Activated CD4-positive, alpha-beta T cell treated with anti-CD3 and anti-CD28 coated beads for 4 hours (primary cell): ENCODE results near the gene GIPC3.

ENCODE experiments used
- DNase-seq, 2 donors: peaks; one replicate each; pipeline ENCODE4 v3.0.0-alpha.2; 2020

GIPC3 gene, protein sequence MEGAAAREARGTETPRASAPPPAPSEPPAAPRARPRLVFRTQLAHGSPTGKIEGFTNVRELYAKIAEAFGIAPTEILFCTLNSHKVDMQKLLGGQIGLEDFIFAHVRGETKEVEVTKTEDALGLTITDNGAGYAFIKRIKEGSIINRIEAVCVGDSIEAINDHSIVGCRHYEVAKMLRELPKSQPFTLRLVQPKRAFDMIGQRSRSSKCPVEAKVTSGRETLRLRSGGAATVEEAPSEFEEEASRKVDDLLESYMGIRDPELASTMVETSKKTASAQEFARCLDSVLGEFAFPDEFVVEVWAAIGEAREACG

DNA sequence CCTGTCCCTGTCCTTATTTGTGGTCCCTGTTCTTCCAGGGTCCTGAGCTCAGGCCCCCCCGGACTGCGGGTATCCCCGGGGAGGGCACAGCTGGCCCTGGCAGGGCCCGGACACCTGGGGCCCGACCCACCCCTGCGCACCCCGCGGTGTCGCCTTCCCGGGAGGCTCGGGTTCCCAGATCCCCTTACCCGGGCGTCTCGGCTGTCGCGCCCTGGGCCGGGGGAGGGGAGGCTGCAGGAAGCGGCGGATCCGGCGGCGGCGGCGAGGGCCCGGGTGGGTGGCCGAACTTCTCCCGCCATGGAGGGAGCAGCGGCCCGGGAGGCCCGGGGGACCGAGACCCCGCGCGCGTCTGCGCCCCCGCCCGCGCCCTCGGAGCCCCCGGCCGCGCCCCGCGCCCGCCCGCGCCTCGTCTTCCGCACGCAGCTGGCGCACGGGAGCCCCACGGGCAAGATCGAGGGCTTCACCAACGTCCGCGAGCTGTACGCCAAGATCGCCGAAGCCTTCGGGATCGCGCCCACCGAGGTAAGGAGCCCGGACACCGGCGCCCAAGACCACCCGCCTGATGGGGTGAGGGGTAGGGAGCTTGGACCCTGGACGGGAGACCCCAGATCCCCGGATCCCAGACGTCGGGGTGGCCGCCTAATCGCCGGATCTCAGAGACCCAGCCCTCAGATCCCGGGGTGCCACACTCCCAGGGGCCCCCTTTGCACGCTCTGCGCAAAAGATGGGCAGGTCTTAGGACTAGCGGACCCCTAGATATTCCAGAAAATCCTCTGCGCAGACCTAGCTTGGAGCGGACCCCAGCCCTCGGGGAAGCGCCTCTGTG is at the start of gene GIPC3:
Gene GIPC3, plus strand, starts transcription at position 178 of the 826 bp plus-strand sequence. Its CDS starts 120 bp downstream, at position 298.
- no peak for DNase-seq

DNA sequence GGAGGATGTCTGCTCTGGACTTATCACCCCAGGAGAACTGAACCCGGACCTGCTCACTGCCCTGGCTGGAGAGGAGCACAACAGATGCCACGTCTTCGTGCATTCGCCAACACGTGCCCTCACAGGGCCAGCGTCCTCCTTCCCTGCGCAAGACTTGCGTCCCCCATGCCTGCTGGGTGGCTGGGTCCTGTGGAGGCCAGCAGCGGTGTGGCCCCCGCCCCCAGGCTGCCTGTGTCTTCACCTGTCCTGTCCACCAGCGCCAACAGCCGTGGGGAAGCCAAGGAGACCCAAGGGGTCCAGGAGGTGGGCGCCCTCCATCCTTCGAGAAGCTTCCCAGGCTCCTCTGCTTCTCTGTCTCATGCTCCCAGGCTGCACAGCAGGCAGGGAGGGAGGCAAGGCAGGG is 49.7 kb upstream of the GIPC3 start:
- DNase-seq, result no peak

DNA sequence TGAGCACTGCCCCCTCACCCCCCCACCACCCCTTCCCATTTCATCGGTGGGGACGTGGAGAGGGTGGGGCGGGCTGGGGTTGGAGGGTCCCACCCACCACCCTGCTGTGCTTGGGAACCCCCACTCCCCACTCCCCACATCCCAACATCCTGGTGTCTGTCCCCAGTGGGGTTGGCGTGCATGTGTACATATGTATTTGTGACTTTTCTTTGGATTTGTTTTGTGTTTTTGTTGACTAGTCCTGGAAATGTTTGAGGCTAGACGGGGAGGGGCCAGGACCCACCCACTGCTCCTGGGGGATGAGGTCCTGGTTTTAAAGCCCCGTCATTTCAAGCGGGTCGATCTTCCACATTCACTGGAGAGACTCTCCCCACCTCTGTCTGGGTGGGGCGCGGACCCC is 49.3 kb upstream of the GIPC3 start:
- DNase-seq, result no peak

DNA sequence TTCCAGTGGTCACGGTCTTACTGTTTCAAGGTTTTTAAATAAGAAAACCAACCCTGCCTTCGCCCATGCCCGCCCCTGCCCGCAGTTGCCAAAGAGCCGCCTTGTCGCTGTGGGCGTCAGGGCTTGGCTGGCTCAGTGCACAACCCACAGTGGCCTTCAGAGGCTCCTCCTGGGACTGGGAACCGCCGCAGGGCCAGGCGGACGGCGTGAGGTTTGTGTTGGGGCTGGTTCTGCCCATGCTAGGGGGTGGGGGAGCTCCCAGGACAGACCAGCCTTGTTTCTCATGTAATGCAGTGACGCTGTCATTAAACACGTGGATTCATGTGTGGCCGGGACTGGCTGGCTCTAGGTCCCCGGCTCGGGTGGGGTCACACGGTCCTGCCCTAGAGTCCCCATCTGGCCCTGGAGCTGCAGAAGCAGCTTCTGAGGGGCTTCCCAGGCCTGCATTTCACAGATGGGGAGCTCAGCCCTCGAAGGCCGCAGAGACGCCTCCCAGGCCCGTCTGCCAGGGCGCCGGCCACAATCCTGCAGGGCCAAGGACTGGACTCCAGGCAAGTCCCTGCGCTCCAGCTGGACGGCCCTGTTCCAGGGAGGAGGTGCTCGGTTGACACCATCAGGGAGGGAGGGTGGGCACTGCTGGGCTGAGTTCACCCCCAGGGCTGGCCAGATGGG is 48.7 kb upstream of the GIPC3 start:
- no peak for DNase-seq

DNA sequence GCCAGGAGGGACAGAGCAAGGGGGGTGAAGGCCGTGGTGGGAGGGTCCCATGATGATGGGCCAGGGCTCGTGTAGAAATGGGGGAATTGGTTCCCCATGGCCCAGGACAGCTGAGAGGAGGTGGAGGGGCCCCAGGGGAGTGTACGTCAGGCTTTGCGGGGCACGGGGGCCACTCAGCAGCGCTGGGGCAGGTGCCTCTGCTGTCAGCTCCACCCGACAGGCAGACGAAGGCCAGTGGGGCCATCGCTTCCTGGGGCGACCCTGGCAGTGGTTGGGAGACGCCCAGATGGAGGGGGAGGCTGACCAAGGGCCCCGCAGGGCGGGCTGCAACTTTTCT is 48.2 kb upstream of the GIPC3 start:
- DNase-seq, result no peak

DNA sequence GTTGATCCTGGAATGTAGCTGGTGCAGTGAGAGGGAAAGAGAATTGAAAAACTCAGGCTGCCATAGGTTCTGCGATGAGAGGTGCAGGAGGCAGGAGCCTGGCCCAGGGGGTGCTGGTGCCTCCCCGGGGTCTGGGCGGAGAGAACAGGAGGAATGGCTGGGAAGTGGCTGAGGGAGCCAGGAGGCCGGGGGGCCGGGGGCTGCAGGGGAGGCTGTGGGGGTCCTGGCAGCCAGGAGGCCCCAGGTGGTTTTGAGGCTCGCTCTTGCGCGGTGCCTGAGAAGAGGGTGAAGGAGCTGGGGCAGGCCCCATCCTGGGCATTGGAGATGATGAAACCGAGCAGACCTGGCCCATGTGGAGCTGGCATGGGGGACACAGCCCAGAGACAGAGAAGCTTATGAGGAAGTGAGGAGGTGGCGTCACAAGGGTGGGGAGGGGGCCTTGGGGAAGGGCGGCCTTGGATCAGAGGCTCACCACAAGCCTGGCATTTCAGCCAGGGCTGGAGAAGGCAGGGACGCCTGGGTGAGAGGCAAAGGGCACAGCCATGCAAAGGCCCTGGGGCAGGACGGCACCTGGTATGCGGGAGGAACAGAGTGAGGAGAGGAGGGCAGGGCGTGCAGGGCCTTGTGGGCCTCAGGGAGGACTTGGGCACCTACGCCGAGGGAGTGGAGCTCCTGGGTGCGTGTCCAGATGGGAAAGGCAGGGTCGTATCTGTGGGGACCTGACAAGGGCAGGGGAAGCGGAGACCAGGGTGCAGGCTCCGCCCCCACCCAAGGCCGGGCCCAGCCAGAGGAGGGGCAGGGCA is 47.6 kb upstream of the GIPC3 start:
- no peak for DNase-seq

DNA sequence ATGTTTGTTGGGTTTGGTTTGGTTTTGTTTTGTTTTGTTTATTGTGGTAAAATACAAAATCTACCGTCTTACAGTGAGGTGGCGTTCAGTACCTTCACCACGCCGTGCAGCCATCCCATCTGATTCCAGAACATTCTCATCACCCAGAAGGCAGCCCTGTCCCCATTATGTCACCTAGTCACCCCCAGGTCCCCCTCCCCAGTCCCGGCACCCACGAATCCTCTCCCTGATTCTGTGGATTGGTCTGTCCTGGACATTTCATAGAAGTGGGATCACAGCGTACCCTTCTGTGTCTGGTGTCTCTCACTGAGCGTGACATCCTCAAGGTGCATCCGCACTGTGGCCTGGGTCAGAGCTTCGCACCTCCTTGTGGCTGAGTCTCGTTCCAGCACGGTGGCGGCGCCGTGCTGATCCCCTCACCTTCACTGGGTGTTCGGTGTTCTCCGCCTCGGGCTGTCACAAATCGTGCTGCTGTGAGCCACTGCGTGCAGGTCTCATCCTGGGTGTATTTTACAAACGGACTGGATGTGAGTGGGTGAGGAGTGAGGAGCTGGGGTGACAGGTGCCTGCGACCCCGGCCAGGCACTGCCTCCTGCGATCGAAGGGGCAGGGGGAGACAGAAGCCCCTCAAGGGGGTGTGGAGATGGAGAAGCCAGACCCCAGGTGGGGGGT is 46.9 kb upstream of the GIPC3 start:
- DNase-seq, result no peak

DNA sequence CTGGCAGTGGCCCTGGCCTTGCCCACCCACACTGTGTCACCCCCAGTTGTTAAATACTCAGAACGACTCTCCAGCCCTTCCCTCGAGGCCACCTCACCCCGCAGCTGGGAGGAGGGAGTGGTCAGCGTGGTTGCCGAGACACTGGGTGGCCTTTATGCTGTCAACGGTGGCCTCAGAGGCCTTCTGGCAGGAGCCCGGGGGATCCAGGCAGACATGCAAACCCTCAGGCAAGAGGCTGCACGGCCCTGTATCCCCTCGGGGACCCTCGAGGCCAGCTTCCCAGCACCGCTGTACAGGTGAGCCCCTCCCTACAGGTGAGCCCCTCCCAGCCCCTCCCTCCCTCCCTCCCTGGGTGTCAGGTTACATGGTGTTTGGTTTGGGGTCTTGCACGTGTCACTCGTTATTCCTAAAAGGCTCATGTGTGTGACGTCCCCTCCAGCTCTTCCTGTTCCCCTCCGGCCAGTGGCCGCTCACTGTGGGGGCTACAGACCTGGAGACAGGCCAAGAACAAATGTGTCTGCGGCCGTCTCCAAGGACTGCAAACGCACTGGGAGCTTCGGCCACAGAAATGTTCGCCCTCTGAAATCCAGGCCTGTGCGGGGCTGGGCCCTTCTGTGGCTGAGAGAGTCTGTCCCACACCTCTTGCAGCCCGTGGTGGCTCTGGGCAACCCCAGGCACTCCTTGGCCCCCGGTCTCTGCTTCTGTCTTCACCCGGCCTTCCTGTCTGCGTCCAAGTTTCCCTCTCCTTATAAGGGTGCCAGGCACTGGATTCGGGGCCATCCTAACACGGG is 46.1 kb upstream of the GIPC3 start, which contains the start of gene TEKTIP1:
Gene TEKTIP1, plus strand, starts transcription at position 210 of the 791 bp plus-strand sequence. Its CDS starts 4 bp downstream, at position 214.
- DNase-seq, result no peak

DNA sequence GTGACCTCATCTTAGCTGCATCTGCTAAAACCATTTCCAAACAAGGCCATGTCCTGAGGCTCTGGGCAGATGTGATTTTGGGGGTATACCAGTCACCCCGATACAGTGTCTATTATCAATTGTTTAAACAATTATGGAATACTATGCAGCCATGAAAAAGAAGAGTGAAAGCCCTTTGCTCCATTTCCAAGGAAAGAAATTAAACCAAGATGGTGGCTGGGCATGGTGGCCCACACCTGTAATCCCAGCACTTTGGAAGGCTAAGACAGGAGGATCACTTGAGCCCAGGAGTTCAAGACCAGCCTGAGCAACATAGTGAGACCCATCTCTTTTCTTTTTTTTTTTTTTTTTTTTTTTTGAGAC is 45.5 kb upstream of the GIPC3 start:
- DNase-seq, result no peak

DNA sequence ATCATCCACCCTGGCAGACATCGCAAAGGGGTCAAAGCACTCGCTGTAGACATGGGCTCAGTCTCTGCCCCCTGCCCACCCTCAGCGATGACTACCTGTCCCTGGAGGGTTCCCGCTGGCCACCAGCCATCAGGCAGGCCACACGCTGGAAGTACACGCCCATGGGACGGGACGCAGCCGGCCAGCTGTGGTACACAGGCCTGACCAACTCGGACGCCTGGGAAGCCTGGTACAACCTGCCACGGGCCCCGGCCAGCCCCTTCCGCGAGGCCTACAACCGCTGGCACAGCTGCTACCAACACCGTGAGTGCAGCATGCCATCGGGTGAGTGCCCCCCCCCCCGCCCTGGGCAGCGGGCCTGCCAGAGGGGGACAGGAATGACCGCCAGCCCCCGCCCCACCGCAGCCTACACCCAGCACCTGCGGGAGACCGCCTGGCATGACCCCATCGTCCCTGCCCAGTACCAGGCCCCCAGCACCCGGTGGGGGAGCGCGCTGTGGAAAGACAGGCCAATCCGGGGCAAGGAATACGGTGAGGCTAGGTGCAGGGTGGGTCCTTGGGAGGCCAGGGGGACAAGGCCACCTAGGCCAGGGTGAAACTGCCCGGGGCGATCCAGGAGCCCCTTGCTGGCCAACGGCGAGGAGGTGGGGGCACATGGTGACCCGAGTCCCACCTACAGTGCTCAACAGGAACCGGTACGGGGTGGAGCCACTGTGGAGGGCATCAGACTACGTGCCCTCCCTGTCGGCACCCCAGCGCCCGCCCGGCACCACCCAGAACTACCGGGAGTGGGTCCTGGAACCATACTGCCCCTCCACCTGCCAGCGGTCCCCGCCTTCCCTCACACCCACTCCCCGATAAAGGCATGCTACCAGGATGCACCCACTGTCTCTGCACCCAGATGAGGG is 41.9 kb upstream of the GIPC3 start:
- no peak for DNase-seq

DNA sequence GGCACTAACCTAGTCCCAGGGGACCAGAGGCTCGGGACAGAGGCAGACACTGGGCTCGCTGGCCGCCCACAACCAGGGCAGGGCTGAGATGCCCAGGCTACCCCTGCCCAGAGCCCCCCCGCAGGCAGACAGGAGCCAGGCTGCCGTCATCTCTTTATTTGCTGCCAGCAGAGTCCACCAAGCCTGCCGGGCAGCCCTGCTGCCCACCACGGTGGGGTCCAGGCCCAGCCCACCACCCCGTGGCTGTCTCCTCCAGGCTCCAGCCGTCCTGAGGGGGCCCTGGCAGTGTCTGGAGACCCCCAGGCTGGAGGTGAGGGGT is 41.3 kb upstream of the GIPC3 start:
- DNase-seq, result no peak

DNA sequence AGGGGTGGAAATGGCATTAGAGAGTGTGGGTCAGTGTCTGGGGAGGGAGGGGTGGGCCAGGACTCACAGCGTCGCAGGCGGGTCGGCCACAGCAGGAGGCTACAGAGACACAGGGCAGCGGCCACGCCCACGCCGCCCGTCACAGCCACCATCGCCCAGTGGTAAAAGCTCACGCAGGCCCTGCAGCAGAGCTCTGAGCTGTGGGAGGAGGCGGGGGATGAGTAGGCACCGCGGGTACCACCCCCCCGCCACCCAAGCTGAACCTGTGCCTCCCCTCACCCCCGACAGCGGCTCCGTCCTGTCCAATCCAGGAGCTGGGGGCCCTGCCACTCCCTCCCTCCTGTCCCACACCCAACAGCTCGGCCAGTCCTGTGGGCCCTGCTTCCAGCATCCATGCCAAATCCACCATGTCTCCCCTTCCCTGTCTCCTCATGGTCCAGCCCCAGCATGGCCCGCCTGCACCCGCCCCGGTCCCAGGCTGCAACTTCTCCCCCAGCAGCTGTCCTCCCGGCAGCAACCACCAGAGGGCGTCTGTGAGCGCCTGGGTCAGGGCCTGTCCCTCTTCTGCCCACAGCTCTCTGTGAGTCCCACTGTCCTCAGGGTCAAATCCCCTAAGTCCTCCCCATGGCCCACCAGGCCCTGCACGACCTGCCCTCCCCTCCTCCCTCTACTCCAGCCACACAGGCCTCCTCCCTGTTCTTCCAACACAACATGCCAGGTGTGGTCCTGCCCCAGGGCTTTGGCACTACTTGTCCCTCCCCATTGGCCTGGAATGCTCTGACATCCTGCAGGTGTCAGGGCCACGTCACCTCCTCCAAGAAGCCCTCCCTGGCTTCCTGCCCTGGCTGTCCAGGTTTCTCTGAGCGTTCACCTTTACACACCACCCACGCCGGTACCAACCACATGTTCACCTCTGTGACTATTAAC is 40.3 kb upstream of the GIPC3 start:
- DNase-seq, result peak; percentile 60 to 81

DNA sequence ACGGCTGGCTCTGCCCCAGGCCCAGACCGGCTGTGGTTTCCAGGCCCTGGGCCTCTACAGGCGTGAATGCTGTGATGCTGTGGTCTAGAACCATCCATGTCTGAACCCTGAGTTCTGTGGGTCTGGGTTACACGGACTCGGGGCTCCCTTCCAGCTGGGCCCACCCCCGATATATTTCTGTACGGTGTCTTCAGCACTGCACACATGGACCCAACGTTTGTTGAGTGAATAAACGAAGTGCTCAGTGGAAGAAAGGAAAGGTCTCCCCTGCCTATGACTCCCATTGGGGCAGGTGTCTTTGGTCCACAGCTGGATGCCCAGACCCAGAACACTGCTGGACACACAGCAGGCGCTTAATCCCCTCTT is 39.6 kb upstream of the GIPC3 start:
- no peak for DNase-seq

DNA sequence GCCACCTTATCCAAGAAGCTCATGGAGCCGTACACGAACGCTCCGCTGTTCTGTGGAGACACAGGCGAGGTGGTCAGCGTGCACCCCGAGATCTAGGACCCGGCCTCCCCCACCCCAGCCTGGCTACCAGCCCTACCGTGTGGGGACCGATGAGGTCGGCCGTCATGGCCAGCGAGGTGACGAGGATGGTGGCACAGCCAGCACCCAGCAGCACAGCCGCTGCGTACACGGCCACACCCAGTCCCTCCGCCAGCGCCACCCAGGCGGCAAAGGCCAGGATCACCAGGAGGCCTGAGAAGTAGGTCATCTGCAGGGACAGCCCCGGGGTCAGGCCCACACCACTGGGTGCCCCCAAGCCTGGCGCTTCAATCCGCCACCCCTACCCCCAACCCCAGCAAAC is 39.2 kb upstream of the GIPC3 start:
- no peak for DNase-seq

DNA sequence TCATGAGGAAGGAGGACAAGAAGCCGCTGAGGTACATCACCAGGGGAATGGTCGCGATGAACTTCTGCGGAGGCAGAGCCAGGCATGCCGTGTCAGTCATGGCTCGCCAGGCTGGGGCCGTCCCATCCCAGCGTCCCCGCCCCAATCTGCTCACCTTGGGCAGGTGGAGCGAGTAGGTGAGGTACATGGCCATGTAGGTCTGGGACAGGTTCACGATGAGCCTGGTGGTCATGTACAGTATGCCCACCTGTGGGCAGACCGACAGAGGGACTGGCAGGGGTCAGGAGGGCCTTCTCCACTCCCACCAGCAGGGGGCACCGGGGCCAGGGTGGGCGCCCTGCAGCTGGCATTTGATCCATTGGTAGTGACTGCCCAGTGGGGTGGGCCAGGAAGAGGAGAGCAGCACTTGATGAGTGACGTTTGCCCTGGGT is 38.0 kb upstream of the GIPC3 start:
- DNase-seq, result no peak

DNA sequence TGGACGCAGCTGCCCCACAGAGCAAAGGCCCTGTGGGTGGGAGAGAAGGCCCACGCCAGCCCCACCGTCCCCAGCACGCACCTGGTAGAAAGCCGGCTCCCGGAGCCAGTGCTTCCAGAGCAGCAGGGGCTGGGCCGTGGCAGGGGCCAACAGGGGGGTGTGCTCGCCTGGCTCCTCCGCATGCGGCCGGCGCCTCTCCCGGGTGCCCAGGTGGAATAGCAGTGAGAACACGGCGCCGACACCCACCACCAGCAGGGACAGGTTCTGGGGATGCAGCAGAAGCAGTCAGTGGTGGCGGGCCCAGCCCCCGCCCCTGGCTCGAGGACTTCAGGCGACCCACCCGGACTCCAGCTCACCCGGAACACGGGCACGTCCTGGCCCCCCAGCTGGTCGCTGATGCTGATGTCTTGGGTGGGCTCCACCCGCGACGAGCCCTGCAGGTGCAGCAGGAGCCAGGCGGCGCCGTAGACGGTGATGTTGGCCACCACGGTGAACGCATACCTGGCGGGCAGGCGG is 37.5 kb upstream of the GIPC3 start:
- no peak for DNase-seq

DNA sequence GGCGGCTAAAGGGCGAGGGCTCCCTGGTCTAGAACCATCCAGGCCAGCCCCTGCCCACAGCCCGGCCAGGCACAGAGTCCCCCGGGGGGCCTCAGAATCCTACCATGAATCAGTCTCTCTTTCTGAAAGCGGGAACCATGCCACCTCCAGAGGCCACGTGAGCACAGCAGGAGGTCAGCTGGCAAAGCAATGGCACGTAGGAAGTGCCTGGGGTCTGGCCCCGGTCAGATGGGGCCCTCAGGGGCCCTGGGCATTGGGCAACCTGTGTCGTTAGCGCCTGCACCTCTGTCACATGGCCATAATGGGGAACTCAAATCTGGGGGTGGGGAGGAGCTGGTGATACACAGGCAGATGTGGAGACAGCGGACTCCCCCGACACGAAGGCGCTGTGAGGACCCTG is 36.7 kb upstream of the GIPC3 start:
- DNase-seq, result no peak

DNA sequence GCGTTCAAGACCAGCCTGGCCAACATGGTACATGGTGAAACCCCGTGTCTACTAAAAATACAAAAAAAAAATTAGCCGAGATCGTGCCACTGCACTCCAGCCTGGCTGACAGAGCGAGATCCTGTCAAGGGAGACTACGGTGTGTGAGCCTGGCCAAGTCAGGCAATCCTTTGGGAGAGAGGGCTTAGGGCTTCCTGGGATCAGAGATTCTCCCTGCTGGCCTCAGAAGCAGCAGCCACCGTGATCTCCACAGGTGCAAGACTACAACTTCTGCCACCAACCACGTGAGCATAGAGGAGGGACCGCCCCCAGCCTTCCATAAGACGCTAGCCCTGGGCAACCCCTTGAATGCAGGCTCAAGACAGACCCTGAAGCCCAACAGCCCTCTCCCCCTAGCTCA is 35.5 kb upstream of the GIPC3 start:
- no peak for DNase-seq
